ENCODE data around the gene HID1.
"Not testable (repeated sequence)": the region's sequence is repeated elsewhere in the genome, so short reads cannot be mapped to it uniquely, and the experiment has no call there.

Gene HID1

GRCh38 chr17:75006653-75007052, 34.1 kb upstream of the HID1 start:
- Histone ChIP-seq H3K4me3 (IDR thresholded peaks at IDR 0.05; ENCODE audit: insufficient read depth, low read depth, low read length) (no peak overlapping the region), H2AFZ (ENCODE audit: low read depth) (no peak overlapping the region), H3K27me3 (ENCODE audit: insufficient read depth, low read depth) (no peaks in the 10 kb centered on the region), H3K4me2 (no peak overlapping the region), H3K9ac (no peak overlapping the region), H3K27ac (no peak overlapping the region), H3K79me2 (ENCODE audit: insufficient read depth, low read depth) (no peaks in the 10 kb centered on the region), H3K4me1 (ENCODE audit: low read depth, poor library complexity, severe bottlenecking) (no peaks in the 10 kb centered on the region), H3K36me3 (ENCODE audit: insufficient read depth) (no peaks in the 10 kb centered on the region), H4K20me1 (ENCODE audit: insufficient read depth) (no peaks in the 10 kb centered on the region)
- TF ChIP-seq CTCF (conservative IDR thresholded peaks at IDR 0.05; ENCODE audit: low read depth, low read length) = no peak

- not testable (repeated sequence) for H3K4me3 ChIP-seq (IDR thresholded peaks at IDR 0.05; ENCODE audit: insufficient read depth, low read depth, low read length); H3K27me3 ChIP-seq (ENCODE audit: insufficient read depth, low read depth); H3K36me3 ChIP-seq (ENCODE audit: insufficient read depth); H3K79me2 ChIP-seq (ENCODE audit: insufficient read depth, low read depth); H3K4me2 ChIP-seq; H4K20me1 ChIP-seq (ENCODE audit: insufficient read depth); H3K27ac ChIP-seq; H3K9ac ChIP-seq; H2AFZ ChIP-seq (ENCODE audit: low read depth); H3K4me1 ChIP-seq (ENCODE audit: low read depth, poor library complexity, severe bottlenecking)
Measured at GRCh38 chr17:75006084-75006483, 33.5 kb upstream of the HID1 start.

- no peak for TF ChIP-seq CTCF (conservative IDR thresholded peaks at IDR 0.05; ENCODE audit: low read depth, low read length)
- Histone ChIP-seq H4K20me1 (ENCODE audit: insufficient read depth) (no peaks in the 10 kb centered on the region), H2AFZ (ENCODE audit: low read depth) (no peak overlapping the region), H3K79me2 (ENCODE audit: insufficient read depth, low read depth) (no peaks in the 10 kb centered on the region), H3K4me2 (no peak overlapping the region), H3K4me1 (ENCODE audit: low read depth, poor library complexity, severe bottlenecking) (no peaks in the 10 kb centered on the region), H3K9ac (no peak overlapping the region), H3K36me3 (ENCODE audit: insufficient read depth) (no peaks in the 10 kb centered on the region), H3K27ac (no peak overlapping the region), H3K4me3 (IDR thresholded peaks at IDR 0.05; ENCODE audit: insufficient read depth, low read depth, low read length) (no peak overlapping the region), H3K27me3 (ENCODE audit: insufficient read depth, low read depth) (no peaks in the 10 kb centered on the region)
Measured at GRCh38 chr17:75005291-75005690, 32.7 kb upstream of the HID1 start.

GRCh38 chr17:75004371-75004770, 31.8 kb upstream of the HID1 start:
- no peak overlapping the region for H2AFZ ChIP-seq (ENCODE audit: low read depth)
- H3K36me3 ChIP-seq (ENCODE audit: insufficient read depth) = no peaks in the 10 kb centered on the region
- H3K9ac ChIP-seq = no peak overlapping the region
- H4K20me1 ChIP-seq (ENCODE audit: insufficient read depth) = no peaks in the 10 kb centered on the region
- no peak overlapping the region for H3K27ac ChIP-seq
- H3K79me2 ChIP-seq (ENCODE audit: insufficient read depth, low read depth) = no peaks in the 10 kb centered on the region
- no peak overlapping the region for H3K4me2 ChIP-seq
- H3K4me1 ChIP-seq (ENCODE audit: low read depth, poor library complexity, severe bottlenecking) = no peaks in the 10 kb centered on the region
- H3K4me3 ChIP-seq (IDR thresholded peaks at IDR 0.05; ENCODE audit: insufficient read depth, low read depth, low read length) = no peak overlapping the region
- no peaks in the 10 kb centered on the region for H3K27me3 ChIP-seq (ENCODE audit: insufficient read depth, low read depth)
- no peak for TF ChIP-seq CTCF (conservative IDR thresholded peaks at IDR 0.05; ENCODE audit: low read depth, low read length)

- no peak overlapping the region for H3K4me2 ChIP-seq
- no peaks in the 10 kb centered on the region for H3K4me1 ChIP-seq (ENCODE audit: low read depth, poor library complexity, severe bottlenecking)
- no peak overlapping the region for H3K27ac ChIP-seq
- H3K9ac ChIP-seq = no peak overlapping the region
- no peaks in the 10 kb centered on the region for H3K27me3 ChIP-seq (ENCODE audit: insufficient read depth, low read depth)
- H2AFZ ChIP-seq (ENCODE audit: low read depth) = no peak overlapping the region
- H3K4me3 ChIP-seq (IDR thresholded peaks at IDR 0.05; ENCODE audit: insufficient read depth, low read depth, low read length) = no peak overlapping the region
- H4K20me1 ChIP-seq (ENCODE audit: insufficient read depth) = no peaks in the 10 kb centered on the region
- no peaks in the 10 kb centered on the region for H3K79me2 ChIP-seq (ENCODE audit: insufficient read depth, low read depth)
- H3K36me3 ChIP-seq (ENCODE audit: insufficient read depth) = no peaks in the 10 kb centered on the region
- TF ChIP-seq CTCF (conservative IDR thresholded peaks at IDR 0.05; ENCODE audit: low read depth, low read length) = no peak
Measured at GRCh38 chr17:75003957-75004355, 31.4 kb upstream of the HID1 start.
